CD1c-positive myeloid dendritic cell (primary cell): Measurements from ENCODE around the gene MPI.

Experiments
- DNase-seq: peaks from one replicate; pipeline ENCODE4 v3.0.0-alpha.2; 2016; ENCODE audit errors: extremely low spot score

MPI gene

GRCh38 chr15:74889883-74890664, at the start of gene MPI:
TSS of gene MPI (plus strand) at chr15:74890042. CDS start at chr15:74890074, 32 bp downstream.
- peak; percentile 88 for DNase-seq

GRCh38 chr15:74840851-74841775, 48.7 kb upstream of the MPI start:
- DNase-seq: no peak

GRCh38 chr15:74841891-74842373, 47.9 kb upstream of the MPI start:
- DNase-seq: no peak

- DNase-seq: peak; percentile 97
These were observed 47.0 kb upstream of the MPI start, which contains the start of gene ULK3 for GRCh38 chr15:74842581-74843444. TSS of gene ULK3 (minus strand) at chr15:74843156. CDS start at chr15:74843105, 51 bp downstream.

- DNase-seq: no peak
These were observed 46.4 kb upstream of the MPI start for GRCh38 chr15:74843445-74843828.

- no peak for DNase-seq
These were observed 45.9 kb upstream of the MPI start for GRCh38 chr15:74843891-74844299.

GRCh38 chr15:74844319-74845207, 45.3 kb upstream of the MPI start:
- DNase-seq: no peak

GRCh38 chr15:74845208-74845568, 44.7 kb upstream of the MPI start:
- no peak for DNase-seq

GRCh38 chr15:74845581-74845980, 44.3 kb upstream of the MPI start:
- no peak for DNase-seq

- DNase-seq: no peak
These were observed 42.4 kb upstream of the MPI start for GRCh38 chr15:74847432-74847831.

GRCh38 chr15:74850393-74850792, 39.4 kb upstream of the MPI start:
- DNase-seq: no peak

- DNase-seq: no peak
These were observed 37.9 kb upstream of the MPI start for GRCh38 chr15:74851960-74852359.

GRCh38 chr15:74854453-74855022, 35.3 kb upstream of the MPI start:
- DNase-seq: no peak

GRCh38 chr15:74855857-74856256, 34.0 kb upstream of the MPI start:
- DNase-seq: no peak

GRCh38 chr15:74856537-74856936, 33.3 kb upstream of the MPI start:
- no peak for DNase-seq

- DNase-seq: no peak
These were observed 32.7 kb upstream of the MPI start for GRCh38 chr15:74857082-74857655.

- no peak for DNase-seq
These were observed 32.0 kb upstream of the MPI start for GRCh38 chr15:74857671-74858368.

- peak; percentile 11 for DNase-seq
These were observed 31.5 kb upstream of the MPI start for GRCh38 chr15:74858369-74858740.
